ENCODE measurements around the gene PANX3.

The PANX3 gene

DNA sequence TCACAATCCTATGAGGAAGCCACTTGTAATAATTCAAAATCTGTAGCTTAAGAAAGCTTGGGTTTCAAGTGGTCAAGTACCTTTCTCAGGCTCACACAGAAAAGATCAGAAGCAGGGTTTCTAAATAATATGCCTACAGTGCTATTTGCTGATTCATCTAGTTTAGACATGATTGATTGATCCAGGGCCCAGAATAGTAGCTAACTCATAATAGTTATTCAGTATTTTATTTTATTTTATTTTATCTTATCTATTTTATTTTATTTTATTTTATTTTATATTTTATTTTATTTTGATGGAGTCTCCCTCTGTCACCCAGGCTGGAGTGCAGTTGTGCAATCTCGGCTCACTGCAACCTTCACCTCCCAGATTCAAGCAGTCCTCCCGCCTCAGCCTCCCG, 15.9 kb upstream of the PANX3 start:
- Histone ChIP-seq H3K9me2 (replicated peaks; ENCODE audit: insufficient read depth, low read length) (no peaks in the 10 kb centered on the region), H2AFZ (ENCODE audit: low read depth, low read length, severe bottlenecking) (no peak overlapping the region), H3F3A (ENCODE audit: insufficient read depth) (no peaks in the 10 kb centered on the region), H3K79me2 (ENCODE audit: insufficient read depth, low read length) (no peaks in the 10 kb centered on the region), H3K27me3 (ENCODE audit: low read length) (no peaks in the 10 kb centered on the region), H3K9ac (ENCODE audit: low read length) (no peak overlapping the region), H4K20me1 (ENCODE audit: low read depth, low read length) (no peaks in the 10 kb centered on the region), H3K4me2 (ENCODE audit: low read depth, low read length, poor library complexity, severe bottlenecking) (no peak overlapping the region), H3K9me3 (ENCODE audit: insufficient read depth, low read length) (no peaks in the 10 kb centered on the region), H3K27ac (ENCODE audit: low read depth, low read length) (no peak overlapping the region), H3K36me3 (ENCODE audit: low read length) (no peaks in the 10 kb centered on the region), H3K4me3 (ENCODE audit: insufficient read depth, low read length, poor library complexity, severe bottlenecking) (no peak overlapping the region)
- TF ChIP-seq, protein P1, sequence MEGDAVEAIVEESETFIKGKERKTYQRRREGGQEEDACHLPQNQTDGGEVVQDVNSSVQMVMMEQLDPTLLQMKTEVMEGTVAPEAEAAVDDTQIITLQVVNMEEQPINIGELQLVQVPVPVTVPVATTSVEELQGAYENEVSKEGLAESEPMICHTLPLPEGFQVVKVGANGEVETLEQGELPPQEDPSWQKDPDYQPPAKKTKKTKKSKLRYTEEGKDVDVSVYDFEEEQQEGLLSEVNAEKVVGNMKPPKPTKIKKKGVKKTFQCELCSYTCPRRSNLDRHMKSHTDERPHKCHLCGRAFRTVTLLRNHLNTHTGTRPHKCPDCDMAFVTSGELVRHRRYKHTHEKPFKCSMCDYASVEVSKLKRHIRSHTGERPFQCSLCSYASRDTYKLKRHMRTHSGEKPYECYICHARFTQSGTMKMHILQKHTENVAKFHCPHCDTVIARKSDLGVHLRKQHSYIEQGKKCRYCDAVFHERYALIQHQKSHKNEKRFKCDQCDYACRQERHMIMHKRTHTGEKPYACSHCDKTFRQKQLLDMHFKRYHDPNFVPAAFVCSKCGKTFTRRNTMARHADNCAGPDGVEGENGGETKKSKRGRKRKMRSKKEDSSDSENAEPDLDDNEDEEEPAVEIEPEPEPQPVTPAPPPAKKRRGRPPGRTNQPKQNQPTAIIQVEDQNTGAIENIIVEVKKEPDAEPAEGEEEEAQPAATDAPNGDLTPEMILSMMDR (IDR thresholded peaks at IDR 0.05; ENCODE audit: insufficient read depth, low read length, poor library complexity, severe bottlenecking): no peak
- TF ChIP-seq EZH2phosphoT487 (conservative IDR thresholded peaks at IDR 0.05; ENCODE audit: low read length): no peak

DNA sequence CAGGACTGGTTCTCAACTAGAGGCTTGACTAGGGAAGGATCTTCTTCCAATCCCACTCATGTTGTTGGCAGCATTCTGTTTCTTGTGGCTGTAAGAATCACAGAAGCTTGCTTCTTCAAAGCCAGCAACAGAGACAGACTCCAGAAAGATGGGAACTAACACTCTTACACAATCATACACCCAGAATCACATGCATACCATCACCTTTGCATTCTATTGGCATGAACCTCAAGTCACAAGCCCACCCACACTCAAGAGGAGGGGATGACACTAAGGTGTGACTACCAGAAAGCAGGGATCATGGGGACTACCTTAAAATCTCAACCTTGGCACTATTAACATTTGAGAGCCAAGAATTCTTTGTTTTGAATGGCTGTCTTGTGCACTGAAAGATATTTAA, 13.6 kb upstream of the PANX3 start:
- TF ChIP-seq, protein P1 (IDR thresholded peaks at IDR 0.05; ENCODE audit: insufficient read depth, low read length, poor library complexity, severe bottlenecking): no peak
- no peak for TF ChIP-seq EZH2phosphoT487 (conservative IDR thresholded peaks at IDR 0.05; ENCODE audit: low read length)
- Histone ChIP-seq H3K9me3 (ENCODE audit: insufficient read depth, low read length) (no peaks in the 10 kb centered on the region), H3K4me3 (ENCODE audit: insufficient read depth, low read length, poor library complexity, severe bottlenecking) (no peak overlapping the region), H3K27me3 (ENCODE audit: low read length) (no peaks in the 10 kb centered on the region), H3K79me2 (ENCODE audit: insufficient read depth, low read length) (no peaks in the 10 kb centered on the region), H3K36me3 (ENCODE audit: low read length) (no peaks in the 10 kb centered on the region), H2AFZ (ENCODE audit: low read depth, low read length, severe bottlenecking) (no peak overlapping the region), H3F3A (ENCODE audit: insufficient read depth) (no peaks in the 10 kb centered on the region), H3K9ac (ENCODE audit: low read length) (no peak overlapping the region), H4K20me1 (ENCODE audit: low read depth, low read length) (no peaks in the 10 kb centered on the region), H3K9me2 (replicated peaks; ENCODE audit: insufficient read depth, low read length) (no peaks in the 10 kb centered on the region), H3K27ac (ENCODE audit: low read depth, low read length) (no peak overlapping the region), H3K4me2 (ENCODE audit: low read depth, low read length, poor library complexity, severe bottlenecking) (no peak overlapping the region)

DNA sequence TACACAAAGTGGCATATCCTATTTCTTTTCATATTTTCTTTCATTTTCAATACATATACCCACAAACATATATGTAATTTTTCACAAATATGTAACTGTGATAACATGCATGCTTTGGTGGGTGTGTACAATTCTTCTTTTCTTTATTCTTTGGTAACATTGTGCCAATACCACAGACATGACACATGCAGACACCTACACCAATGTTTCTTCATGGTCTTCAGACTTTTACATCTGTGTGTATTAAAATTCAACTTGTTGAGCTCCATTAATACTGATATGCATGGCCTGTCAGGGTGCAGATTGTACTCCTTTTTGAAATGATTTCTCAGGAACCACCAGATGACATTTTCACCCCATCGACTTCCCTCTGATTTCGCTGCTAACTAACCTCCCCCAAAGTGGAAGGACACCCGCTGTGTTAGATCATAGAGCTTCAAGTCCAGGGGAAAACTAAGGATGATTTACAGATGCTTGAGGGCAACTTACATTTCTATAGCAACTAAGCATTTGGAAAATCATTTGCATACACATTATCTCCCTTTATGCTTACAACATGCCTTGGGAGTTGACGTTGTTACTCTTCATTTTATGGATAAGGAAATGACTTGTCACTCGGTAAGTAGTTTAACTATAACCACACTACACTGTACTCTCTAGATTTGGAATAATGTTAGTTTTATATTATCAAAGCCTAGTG, 10.5 kb upstream of the PANX3 start:
- H3K4me3 ChIP-seq (ENCODE audit: insufficient read depth, low read length, poor library complexity, severe bottlenecking): no peak overlapping the region
- H3K27ac ChIP-seq (ENCODE audit: low read depth, low read length): no peak overlapping the region
- no peaks in the 10 kb centered on the region for H4K20me1 ChIP-seq (ENCODE audit: low read depth, low read length)
- H3K9me2 ChIP-seq (replicated peaks; ENCODE audit: insufficient read depth, low read length): no peaks in the 10 kb centered on the region
- H3K79me2 ChIP-seq (ENCODE audit: insufficient read depth, low read length): no peaks in the 10 kb centered on the region
- H3K4me2 ChIP-seq (ENCODE audit: low read depth, low read length, poor library complexity, severe bottlenecking): no peak overlapping the region
- TF ChIP-seq EZH2phosphoT487 (conservative IDR thresholded peaks at IDR 0.05; ENCODE audit: low read length): no peak
- TF ChIP-seq, protein P1 (IDR thresholded peaks at IDR 0.05; ENCODE audit: insufficient read depth, low read length, poor library complexity, severe bottlenecking): no peak
- H3K36me3 ChIP-seq (ENCODE audit: low read length): no peaks in the 10 kb centered on the region
- H3K27me3 ChIP-seq (ENCODE audit: low read length): no peaks in the 10 kb centered on the region
- H3K9me3 ChIP-seq (ENCODE audit: insufficient read depth, low read length): no peaks in the 10 kb centered on the region
- no peak overlapping the region for H3K9ac ChIP-seq (ENCODE audit: low read length)
- H2AFZ ChIP-seq (ENCODE audit: low read depth, low read length, severe bottlenecking): no peak overlapping the region
- H3F3A ChIP-seq (ENCODE audit: insufficient read depth): no peaks in the 10 kb centered on the region
